Activated CD8-positive, alpha-beta memory T cell treated with anti-CD3 and anti-CD28 coated beads for 1 hour (primary cell): ENCODE results near the gene BFSP1.

Experiments
- DNase-seq, 2 donors: peaks; one replicate each; pipeline ENCODE4 v3.0.0-alpha.2; 2020; ENCODE audit warnings: low read depth in 1 of 2; ENCODE audit errors: extremely low read depth in 1 of 2

Gene BFSP1

DNA sequence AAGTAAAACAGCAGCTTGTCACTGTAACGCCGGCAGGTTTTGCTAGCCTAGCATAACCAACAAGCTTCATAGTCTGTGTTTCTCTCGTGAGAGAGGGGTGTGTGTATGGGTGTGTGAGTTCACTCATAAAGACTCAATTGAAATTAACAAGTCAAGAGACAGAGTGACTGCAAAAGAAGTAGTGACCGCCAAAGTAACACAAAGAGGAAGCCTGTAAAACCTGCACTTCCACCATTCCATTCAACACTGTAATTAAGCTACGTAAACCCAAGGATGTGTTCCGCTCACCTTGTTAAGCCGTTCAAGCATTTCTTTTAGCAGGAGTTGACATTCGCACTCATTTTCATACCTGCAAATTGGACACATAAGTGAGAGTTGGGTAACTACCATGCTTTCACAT, 6.6 kb downstream of the BFSP1 start:
- DNase-seq = no peak

DNA sequence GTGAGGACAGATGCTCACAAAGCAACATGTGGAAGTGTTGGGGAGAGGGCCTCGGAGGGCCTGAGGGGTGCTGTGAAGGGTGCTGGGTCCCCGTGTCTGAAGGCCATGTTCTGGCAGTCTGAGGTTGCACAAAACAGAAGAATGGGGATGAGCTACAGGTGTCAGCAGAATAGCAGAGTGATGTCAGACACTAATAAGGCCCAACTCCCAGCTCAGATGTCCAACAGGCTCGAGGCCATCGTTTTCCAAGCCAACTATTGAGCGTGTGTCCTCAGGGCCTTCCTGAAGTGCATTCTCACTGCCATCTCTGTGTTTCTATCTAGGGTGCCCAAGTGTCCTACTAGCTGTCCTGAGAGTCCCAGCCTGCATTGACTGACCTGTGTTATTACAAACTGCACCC, 7.9 kb downstream of the BFSP1 start:
- DNase-seq = no peak

DNA sequence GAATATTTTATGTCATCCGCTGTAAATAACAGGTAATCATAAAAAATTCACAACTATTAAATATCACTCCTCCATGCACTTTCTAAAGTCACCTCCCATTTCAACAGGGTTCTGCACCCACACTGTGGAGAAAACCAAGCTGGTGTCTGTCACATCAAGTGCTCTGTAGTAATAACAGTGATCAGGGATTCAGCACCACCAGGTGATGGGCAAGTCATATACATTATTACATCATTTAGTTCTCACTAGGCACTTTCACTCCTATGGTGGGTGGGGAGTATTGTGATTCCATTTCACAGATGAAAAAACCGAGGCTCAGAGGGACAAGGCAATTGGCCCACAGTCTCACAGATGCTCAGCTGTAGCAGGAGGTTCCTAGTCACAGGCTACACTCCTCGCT, 8.7 kb downstream of the BFSP1 start:
- no peak for DNase-seq

- DNase-seq = no peak
Observed at GRCh38 chr20:17520583-17520982, 10.6 kb downstream of the BFSP1 start.

DNA sequence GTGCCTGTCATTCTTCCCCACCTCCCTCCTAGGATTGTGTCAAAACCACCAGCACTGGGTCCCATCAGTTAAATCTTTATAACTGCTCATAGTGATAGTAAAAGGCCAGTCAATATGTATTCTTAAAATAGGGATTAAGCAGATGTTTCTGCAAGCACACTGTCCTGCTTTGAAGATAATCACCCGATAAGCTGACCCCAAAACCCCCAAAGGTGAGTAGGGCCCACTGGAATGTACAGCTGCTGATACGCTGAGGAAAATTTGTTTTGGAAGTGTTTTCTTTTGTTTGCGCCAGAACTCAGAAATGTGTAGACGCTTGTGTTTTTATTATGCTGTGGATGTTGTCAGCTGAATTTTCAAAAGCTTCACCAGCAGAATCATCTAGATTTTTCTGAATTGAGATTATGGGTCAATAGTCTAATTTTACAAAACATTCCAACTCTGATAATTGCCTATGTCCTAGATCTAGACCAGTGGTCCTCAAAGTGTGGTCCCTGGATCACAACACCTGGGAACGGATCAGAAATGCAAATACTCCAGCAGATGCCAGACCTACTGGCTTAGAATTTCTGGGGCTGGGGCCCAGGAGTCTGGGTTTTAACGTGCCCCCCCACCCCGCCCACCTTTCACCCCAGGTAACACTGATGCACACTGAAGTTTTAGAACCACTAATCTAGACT, 11.4 kb downstream of the BFSP1 start:
- DNase-seq = no peak

DNA sequence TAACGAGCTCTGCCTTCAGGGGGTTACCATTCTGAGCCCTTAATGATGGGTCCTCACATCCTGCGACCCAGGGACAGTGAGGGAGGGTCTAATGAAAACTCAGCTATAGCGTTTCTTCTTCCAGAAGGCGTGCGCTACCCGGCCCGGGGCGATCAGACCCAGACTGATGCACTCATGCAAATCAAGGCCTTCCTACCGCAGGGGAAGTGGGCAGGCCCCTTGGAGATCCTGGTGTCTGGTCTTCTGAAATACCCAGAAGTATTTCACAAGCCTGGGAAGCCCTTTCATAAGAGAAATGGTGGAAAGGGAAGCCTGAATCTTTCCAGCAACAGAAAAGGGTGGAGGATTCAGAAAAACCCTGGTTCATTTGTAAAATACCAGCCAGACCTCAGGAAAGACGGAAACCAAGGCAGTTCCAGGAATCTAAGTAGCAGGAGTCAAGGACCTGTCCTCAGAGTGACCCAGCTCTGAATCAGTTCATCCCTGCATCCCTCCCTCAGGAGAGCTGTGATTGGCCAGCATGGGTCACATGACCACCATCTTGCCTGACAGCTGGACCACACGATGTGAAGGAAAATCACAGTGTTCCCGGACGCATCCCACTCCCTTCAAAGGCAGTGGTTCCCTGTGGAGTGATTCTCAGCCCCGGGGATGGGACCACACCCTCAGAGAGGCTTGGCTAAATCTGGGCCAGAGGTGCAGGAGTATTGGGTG, 12.7 kb downstream of the BFSP1 start:
- DNase-seq = no peak

DNA sequence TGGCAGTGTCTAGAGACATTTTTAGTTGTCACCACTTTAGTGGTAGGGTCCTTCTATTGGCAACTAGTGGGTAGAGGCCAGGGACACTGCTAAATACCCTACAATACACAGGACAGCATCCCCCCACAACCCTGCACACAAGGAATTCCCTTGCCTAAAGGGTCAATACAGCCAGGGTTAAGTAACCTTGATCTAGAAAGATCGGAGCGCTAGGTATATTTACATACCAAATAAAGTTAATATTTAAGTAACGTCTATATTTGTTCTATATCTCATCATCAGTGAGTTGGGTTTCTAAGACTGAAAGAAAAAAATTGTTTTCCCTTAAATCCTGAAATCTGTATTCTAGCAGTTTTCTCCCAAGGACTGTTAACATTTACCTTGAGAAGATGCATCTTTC, 16.1 kb downstream of the BFSP1 start:
- DNase-seq = no peak

GRCh38 chr20:17513939-17514338, 17.2 kb downstream of the BFSP1 start:
- no peak for DNase-seq

GRCh38 chr20:17511401-17511800, 19.8 kb downstream of the BFSP1 start:
- no peak for DNase-seq

DNA sequence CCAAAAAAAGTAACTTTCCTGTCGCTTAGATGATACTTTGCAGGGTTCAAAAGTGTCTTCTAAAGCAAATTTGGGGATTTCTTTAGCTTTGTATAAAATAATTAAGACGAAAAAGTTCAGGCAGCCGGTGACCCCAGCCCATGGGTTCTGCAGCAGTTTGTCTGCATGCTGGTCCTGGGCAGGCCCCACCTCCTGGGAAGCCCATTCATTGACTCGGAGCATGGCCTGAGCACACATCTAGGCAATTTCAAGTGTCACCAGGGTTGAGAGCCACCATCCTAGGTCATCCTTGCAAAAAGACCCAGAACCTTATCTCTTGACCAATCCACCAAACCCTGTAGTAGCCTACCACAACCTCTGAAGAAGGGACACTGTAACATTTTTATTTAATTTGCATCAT, 20.6 kb downstream of the BFSP1 start:
- no peak for DNase-seq

DNA sequence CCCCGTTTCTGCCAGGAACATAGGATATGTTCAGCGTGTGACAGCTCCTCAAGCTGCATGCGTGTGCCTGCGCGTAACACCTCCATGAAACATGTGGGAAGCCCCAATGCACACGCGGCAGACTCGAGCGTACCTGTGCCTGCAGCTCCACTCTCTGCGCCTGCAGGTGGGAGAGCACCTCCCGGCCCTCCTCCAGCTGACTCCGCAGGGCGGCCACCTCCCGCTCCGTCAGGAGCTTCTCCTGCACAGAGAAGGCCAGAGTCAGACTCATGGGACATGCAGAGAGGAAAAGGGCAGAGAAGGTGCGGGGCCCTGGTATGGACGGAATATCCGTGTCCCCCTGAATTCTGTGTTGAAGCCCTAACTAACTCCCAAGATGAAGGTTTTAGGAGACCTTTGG, 22.4 kb downstream of the BFSP1 start:
- no peak for DNase-seq

DNA sequence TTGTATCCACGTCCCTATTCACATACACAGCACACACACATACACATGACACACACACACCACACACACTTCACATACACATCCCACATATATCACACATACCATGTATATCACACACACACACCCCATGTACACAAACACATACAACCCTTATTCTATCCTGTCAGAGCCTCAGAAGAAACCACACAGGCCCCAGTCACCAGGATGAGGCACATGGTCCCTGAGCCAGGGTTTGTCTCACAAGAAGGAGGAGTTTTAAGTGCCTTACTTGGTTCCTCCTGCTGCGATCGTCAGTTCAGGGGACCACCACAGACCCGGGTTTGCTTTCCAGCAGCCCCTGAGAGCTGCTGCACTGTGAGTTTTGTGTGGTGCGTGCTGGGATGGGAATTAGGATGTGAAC, 23.6 kb downstream of the BFSP1 start:
- no peak for DNase-seq

GRCh38 chr20:17507032-17507431, 24.1 kb downstream of the BFSP1 start:
- no peak for DNase-seq

GRCh38 chr20:17505636-17506517, 25.3 kb downstream of the BFSP1 start:
- no peak for DNase-seq

DNA sequence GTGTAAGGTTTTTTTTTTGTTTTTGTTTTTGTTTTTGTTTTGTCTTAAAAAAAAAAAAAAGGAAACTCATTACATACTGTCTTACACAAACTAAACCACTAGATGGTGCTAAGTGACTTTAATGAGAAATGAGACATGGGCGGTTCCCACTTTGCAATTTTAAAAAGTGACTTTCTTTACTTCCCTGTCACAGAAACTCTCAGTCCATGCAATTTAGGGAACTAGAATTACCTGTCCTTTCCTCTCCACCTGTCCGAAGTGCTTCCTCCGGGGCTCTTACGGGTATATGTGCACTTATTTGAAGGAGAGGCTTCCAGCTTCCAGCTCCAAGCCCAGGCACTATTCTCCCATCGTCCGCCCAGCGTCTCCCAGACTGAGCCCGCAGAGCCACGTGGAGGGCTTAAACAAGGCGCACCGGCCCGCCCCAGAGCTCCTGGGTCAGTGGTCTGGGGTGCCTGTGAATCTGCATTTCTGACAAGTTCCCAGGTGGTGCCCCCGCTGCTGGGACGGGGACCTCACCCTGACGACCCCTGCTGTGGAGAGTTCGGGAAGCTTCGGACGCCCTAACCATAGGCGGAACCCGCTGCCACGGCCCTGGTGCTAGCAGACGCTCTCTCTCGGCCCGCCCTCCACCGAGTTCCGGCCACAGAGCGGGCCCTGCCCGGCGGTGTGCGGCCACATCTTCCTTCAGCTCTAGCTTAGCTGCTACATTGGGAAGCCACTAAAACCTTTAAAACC, 26.1 kb downstream of the BFSP1 start:
- peak in 1 of 2 donors; percentile 34 for DNase-seq

- no peak for DNase-seq
Observed at GRCh38 chr20:17504066-17504897, 26.9 kb downstream of the BFSP1 start.

DNA sequence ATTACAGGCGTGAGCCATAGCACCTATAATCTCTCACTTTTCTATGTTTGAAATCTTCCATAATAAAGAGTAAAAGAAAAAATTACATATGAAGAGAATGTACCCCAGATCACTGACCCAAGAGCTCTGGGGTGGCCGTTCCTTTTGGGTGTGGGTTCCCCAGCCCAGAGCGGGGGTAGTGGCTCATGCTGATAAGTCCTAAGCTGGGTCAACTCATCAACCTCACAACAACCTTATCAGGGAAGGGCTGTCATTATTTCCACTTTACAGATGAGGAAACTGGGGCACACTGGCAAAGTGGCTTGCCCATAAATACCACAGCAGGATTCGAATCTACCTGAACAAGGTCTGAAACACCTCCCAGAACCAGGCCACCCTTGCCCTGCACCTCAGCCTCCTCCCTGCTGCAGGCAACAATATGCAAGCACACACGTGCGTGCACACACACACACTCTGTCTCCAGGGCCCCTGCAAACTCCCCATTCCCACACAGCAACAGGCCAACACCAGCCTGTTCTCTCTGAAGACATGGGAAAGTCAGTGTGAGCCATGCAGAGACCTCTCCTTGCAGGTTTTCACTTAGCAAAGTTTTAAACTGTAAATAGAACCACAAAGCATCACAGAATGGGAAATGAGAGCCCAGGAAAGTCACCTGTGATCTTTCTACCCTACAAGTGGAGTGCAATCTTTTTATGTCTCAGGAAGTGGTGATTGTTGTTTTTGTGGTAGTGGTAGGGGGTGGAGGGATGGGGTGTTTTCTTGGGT, 27.7 kb downstream of the BFSP1 start:
- DNase-seq = no peak

DNA sequence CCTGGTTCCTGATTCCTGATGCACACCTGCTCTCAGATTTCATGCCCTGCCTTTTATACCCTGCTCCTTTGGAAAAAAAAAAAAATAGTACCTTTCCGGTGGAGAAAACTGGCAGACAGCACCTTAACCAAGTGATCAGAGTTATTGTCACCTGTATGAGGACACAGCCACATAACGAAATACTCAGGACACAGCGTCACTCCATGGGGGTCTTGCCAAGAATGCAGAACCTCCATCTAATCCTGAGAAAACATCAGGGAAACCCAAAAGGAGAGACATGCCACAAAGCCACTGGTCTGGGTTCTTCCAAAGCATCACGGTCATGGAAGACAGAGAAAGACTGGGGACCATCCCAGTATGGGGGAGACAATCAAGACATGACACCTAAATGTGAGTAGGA, 29.1 kb downstream of the BFSP1 start:
- no peak for DNase-seq

DNA sequence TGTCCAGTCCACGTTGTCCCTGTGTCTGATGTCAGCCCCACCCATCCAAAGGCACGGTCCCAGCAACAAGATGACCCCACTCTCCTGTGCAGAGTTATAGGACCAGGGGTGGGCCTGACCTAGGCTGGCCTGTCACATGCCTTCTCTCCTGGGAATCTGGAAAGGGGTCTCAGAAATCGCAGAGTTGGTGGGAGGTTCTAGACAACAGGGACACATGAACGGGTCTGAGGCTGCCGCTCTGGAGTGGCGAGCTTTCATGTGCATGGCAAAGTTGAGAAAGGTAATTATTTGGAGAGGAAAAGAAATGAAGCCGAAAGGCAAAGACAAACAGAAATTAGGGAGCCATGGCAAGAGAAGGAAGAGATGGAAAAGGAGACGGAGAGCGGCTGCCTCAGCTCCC, 29.5 kb downstream of the BFSP1 start:
- no peak for DNase-seq
